Measurements from ENCODE around the gene ASB13. TPM values are rescaled to one million over a fixed set of nuclear protein-coding genes. Genes with fewer than 3 reads are reported as not detected.

The ASB13 gene
- total RNA-seq, 1 donor from 2014 or later: 17.5 TPM

GRCh38 chr10:5668429-5668828 lies 2.0 kb upstream of the ASB13 start:
- DNase-seq: no peak

GRCh38 chr10:5666841-5667630 lies 641 bp upstream of the ASB13 start:
- peak; percentile 38 for DNase-seq

DNA sequence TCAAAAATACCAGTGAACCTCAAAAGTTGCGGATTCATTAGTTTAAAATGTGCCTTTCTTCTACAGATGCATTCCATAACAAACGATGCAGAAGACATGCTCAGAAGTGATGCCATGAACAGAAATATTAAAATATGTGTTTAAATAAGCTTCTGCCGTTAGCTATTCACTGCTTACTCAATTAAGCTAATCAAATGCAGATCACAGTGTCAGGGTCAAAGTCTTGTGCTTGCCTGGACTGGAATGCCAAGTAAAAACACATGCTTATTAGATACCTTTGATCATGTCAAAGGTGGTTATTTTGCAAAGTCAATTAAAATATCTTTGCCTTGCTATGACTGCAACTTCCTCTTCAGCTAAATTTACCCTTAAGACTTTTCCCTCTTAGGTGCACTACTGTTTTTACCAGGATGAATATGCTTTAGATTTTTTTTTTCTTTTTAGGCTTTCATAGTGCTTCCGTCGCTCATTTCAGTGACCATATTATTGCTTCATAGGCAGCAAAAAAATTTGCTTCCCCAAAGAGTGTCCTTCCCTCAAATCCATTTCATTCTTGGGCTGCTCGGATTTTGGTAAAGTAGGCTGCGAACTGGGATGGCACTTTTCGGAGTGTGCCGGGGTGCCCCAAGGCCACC lies 905 bp downstream of the ASB13 start:
- DNase-seq: no peak

DNA sequence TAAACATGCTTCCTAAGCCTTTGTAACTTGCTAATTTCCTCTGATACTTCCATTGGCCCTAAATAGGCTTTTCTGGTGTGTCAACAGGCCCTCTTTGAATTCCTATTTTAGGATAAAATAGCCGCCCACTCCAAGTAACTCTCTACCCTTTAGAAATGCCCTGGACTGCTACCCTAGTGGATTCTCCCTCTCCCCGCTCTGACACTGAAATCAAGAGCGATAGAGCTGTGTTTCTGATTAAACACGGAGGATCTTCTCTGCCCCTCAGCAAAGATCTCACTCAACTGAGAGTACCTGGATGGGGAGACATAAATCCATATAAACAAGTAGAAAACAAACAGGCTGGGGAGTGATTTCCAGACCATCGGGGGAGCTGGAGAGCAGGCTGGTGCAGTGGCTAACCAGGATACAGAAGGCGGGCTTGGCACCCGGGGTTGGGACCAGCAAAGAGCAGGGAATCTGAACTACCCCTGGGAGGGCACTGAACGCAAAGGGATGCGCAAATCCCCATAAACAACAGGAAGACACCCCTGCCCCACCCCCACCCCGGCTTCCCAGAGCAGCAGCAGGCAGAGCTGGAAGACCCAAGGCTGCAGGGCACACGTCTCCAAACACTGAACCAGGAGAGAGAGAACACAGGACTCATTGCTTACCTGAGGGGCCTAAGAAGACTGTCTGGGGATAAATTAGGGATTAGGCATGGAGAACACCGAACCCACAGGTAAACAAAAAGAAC lies 2.5 kb downstream of the ASB13 start:
- no peak for DNase-seq

- no peak for DNase-seq
Measured at GRCh38 chr10:5662708-5663579, 3.5 kb downstream of the ASB13 start.

DNA sequence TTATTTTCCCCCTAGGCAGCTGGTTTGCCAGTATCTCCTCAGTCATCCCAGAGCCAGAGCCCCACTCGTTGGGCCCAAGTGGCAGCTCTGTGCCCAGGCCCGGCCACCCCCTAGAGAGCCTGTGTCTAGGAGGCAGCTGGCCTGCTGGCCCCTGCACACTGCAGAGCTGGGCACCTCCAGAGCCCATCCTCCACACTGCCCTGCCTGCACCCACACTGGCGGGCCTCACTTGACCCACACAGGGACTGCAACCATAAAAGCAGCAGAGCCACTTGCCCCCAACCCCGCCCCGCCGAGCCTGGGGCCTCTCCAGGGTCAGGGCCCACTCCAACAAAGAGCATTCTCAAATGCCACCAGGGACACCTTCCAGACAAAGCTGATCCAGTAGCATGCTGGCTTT lies 5.4 kb downstream of the ASB13 start:
- DNase-seq: no peak

GRCh38 chr10:5659702-5660528 lies 6.5 kb downstream of the ASB13 start:
- peak; percentile 13 for DNase-seq

DNA sequence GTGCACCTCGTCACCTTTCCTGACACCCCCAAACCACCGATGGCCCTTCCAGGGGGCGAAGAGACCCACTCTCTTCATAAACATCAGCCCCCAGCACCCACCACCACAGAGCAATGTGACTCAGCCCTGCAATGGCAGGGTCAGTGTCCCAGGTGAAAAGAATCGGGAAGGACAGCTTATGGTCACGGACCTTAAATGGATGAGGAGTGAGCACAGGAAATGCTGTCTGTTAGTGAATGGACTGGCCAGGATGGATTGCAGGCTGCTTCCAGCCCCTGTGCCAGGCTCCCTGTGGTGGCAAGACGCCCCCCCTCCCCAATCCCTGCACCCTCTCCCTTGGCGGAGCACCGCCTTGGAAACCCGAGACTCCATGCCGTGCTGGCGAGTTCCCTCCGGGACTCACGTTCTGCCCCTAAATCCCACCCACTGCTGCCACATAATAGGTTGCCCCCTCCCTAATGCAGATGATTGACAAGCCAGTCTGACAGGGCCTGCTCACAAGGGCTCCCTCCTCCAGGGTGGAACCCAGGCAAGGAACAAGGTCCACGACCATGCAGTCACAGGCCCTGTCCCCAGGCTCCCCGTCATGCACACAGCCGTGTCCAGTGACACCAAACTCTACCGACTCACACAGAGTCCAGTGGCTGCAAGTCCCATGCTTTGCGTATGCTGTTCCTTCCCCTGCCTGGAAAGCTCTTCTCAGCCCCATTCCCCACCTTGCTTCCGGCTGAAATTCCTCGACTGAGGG lies 7.3 kb downstream of the ASB13 start:
- no peak for DNase-seq

DNA sequence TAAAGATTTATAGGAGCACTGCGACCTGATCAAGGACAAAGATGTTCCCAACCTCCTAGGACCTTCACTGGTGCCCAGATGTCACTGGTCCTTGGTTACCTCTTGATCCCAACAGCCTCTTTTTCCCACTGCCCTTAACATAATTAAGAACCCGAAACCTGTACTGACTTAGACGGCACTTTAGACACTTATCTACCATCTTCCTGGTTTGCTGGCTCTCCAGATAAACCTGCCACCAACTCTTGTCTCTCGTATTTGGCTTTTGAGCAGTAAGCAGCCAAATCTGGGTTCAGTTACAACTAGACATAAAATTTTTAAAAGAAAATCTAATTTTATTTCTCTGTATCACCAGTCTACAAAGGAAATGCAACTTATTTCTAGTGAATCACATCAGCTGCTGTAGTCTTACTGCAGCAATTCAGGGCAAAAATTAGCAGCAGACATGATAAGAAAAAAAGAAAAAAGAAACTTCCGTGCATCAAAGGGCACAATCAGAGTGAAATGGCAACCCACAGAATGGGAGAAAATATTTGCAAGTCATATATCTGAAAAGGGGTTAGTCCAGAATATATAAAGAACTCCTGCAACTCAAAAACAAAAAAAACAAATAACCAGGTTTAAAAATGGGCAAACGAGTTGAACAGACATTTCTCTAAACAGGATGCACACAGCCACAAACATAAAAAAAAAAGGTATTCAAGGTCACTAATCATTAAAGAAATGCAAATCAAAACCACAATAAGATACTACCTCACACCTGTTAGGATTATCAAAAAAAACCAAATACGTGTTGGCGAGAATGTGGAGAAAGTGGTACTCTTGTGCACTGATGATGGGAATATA lies 9.4 kb downstream of the ASB13 start:
- no peak for DNase-seq

- DNase-seq: no peak
Measured at GRCh38 chr10:5655121-5655520, 11.3 kb downstream of the ASB13 start.

GRCh38 chr10:5654218-5654755 lies 12.1 kb downstream of the ASB13 start:
- DNase-seq: no peak

- DNase-seq: no peak
Measured at GRCh38 chr10:5652746-5653145, 13.6 kb downstream of the ASB13 start.

DNA sequence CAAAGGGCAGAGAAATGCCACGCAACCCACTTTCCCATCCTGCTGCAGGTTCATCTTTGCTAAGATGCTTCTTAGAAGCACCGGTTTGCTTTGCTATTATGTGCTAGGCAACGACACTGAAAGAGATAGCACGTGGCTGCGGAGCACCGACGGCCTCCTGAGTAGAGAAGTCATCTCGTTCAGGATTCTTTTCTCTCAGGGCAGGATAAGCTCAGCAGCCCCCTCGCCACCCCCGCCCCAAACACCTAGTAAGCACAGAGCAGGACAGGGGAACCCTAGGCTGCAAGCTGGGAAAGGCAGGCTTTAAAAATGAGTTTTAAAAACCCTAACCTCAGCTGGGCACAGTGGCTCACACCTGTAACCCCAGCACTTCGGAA lies 15.0 kb downstream of the ASB13 start:
- DNase-seq: no peak

DNA sequence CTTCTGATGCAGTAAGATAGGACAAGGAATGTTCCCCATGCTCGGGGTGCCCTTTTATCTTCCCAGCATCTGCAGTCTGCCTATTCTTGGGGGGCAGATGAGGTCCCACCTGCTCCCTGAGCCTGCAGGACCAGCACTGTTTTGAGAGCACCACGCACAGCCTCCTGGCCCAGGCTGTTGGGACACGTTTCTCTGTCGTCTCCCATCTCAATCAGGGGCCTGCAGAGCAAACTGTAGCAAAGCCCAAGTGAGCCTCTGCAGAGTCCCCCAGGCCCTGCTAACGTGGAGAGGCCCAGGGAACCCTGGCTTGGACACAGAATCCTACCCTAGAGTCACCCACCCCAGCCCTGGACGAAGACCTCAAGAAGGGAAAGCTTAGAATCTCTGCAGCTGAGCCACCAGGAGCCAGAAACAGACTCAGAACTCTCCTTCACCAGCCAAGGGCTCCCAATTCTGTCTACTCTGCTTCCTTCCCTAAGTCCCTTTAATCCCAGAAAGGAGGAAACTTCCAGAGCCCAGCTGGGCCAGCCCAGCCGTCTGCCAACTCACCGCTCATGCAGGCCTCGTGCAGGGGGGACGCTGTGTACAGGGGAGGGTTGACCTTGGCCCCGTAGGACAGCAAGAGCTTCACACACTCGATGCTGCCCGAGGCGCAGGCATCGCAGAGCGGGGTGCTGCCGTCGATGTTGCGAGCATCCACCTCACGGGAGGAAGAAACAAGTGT lies 15.6 kb downstream of the ASB13 start:
- no peak for DNase-seq

DNA sequence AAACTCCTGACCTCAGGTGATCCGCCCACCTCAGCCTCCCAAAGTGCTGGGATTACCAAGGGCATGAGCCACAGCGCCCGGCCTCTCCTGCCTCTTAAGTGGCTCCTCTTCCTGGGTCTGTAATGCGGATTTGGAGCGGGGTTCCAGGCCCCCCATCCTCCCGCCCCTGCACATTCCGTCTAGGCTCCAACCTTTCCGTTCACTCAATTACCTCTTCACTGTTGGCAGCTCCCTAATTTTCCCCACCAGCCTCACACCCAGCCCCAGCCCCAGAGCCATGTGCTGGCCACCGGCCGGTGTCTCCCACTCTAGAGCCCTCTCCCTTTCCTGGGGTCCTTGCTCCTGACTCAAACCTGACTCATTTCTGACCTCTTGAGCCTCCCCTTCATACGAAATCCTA lies 16.6 kb downstream of the ASB13 start:
- DNase-seq: no peak

- no peak for DNase-seq
Measured at GRCh38 chr10:5648494-5649457, 17.6 kb downstream of the ASB13 start.

- DNase-seq: no peak
Measured at GRCh38 chr10:5647507-5648240, 18.7 kb downstream of the ASB13 start.
